BLaER1 treated with 17β-estradiol and CSF1 and Interleukin-3, amounts not matched to agents 10 nM and 100 nM (cell line): Measurements from ENCODE around the gene WWTR1.

ENCODE experiments used
- H3K27ac ChIP-seq, 11 experiments: shearing (Covaris generic); formaldehyde crosslinking; 2 replicates each; pipeline ENCODE4 v1.8.1; 2022
- H3K27me3 ChIP-seq, 11 experiments: shearing (Covaris generic); formaldehyde crosslinking; 2 replicates each; pipeline ENCODE4 v1.8.1; 2022
- H3K36me3 ChIP-seq, 11 experiments: shearing (Covaris generic); formaldehyde crosslinking; 2 replicates each; pipeline ENCODE4 v1.8.1; 2022
- H3K4me1 ChIP-seq, 10 experiments: shearing (Covaris generic); formaldehyde crosslinking; 2 replicates each; pipeline ENCODE4 v1.8.1; 2022
- H3K4me2 ChIP-seq, 11 experiments: shearing (Covaris generic); formaldehyde crosslinking; 2 replicates each; pipeline ENCODE4 v1.8.1; 2022
- H3K4me3 ChIP-seq, 10 experiments: shearing (Covaris generic); formaldehyde crosslinking; 2 replicates each; pipeline ENCODE4 v1.8.1; 2022
- H3K9ac ChIP-seq, 11 experiments: shearing (Covaris generic); formaldehyde crosslinking; 2 replicates each; pipeline ENCODE4 v1.8.1; 2022
- H3K9me3 ChIP-seq, 11 experiments: shearing (Covaris generic); formaldehyde crosslinking; replicated peaks in 1 of 11; 2 replicates each; pipeline ENCODE4 v1.8.1; 2022
- H4K20me1 ChIP-seq, 11 experiments: shearing (Covaris generic); formaldehyde crosslinking; 2 replicates each; pipeline ENCODE4 v1.8.1; 2022
- Cebpa-rat ChIP-seq, 11 experiments: shearing (Covaris generic); IDR thresholded peaks; 2 replicates each; pipeline ENCODE4 v1.8.1; 2022

WWTR1 gene

GRCh38 chr3:149507491-149508324 lies 150.1 kb downstream of the WWTR1 start:
- Histone ChIP-seq H3K9me3 (no peaks in the 10 kb centered on the region), H3K4me1 (peaks cover 0 to 62% (median 6%) of the 10 kb centered on the region in 10 experiments; a peak in 10 of 20 replicates), H3K27me3 (no peaks in the 10 kb centered on the region), H3K36me3 (no peaks in the 10 kb centered on the region), H4K20me1 (no peaks in the 10 kb centered on the region), H3K9ac (peak overlapping the region in 4 of 11 experiments; percentile 46 to 70 (median 58); a peak in 8 of 22 replicates), H3K4me3 (0 out of 20 replicates have a peak overlapping the region, but pooled peaks of 1 of the 10 experiments have one; percentile 1), H3K27ac (peak overlapping the region in 5 of 11 experiments; percentile 18 to 82 (median 71); a peak in 8 of 22 replicates), H3K4me2 (peak overlapping the region in 8 of 11 experiments; percentile 14 to 92 (median 60); a peak in 14 of 22 replicates)
- peak in 1 of 11 experiments; percentile 19; a peak in 1 of 22 replicates for TF ChIP-seq Cebpa-rat (IDR thresholded peaks at IDR 0.05)

GRCh38 chr3:149506965-149507364 lies 150.9 kb downstream of the WWTR1 start:
- H3K4me2 ChIP-seq = peak overlapping the region in 4 of 11 experiments; percentile 60 to 92 (median 84); a peak in 8 of 22 replicates
- H3K4me1 ChIP-seq = peaks cover 0 to 62% (median 6%) of the 10 kb centered on the region in 10 experiments; a peak in 10 of 20 replicates
- H4K20me1 ChIP-seq = no peaks in the 10 kb centered on the region
- TF ChIP-seq Cebpa-rat (IDR thresholded peaks at IDR 0.05) = no peak
- H3K4me3 ChIP-seq = no peak overlapping the region; a peak in 1 of 20 replicates
- no peaks in the 10 kb centered on the region for H3K27me3 ChIP-seq
- H3K9ac ChIP-seq = peak overlapping the region in 4 of 11 experiments; percentile 46 to 70 (median 58); a peak in 5 of 22 replicates
- no peaks in the 10 kb centered on the region for H3K9me3 ChIP-seq
- H3K36me3 ChIP-seq = no peaks in the 10 kb centered on the region
- peak overlapping the region in 4 of 11 experiments; percentile 70 to 82 (median 75); a peak in 8 of 22 replicates for H3K27ac ChIP-seq

GRCh38 chr3:149506540-149506939 lies 151.3 kb downstream of the WWTR1 start:
- Histone ChIP-seq H3K9ac (peak overlapping the region in 2 of 11 experiments; percentile 47 to 70; a peak in 2 of 22 replicates), H3K27ac (peak overlapping the region in 3 of 11 experiments; percentile 70 to 82 (median 79); a peak in 5 of 22 replicates)
- TF ChIP-seq Cebpa-rat (IDR thresholded peaks at IDR 0.05) = no peak

GRCh38 chr3:149502438-149502837 lies 155.4 kb downstream of the WWTR1 start:
- Histone ChIP-seq H3K9me3 (no peaks in the 10 kb centered on the region), H3K4me3 (no peak overlapping the region), H3K4me1 (peaks cover 0 to 40% (median under 1%) of the 10 kb centered on the region in 10 experiments; a peak in 10 of 20 replicates), H4K20me1 (no peaks in the 10 kb centered on the region), H3K9ac (no peak overlapping the region), H3K36me3 (no peaks in the 10 kb centered on the region), H3K27ac (no peak overlapping the region), H3K4me2 (no peak overlapping the region), H3K27me3 (no peaks in the 10 kb centered on the region)
- no peak for TF ChIP-seq Cebpa-rat (IDR thresholded peaks at IDR 0.05)

More at GRCh38 chr3:149506540-149506939, 151.3 kb downstream of the WWTR1 start:
- no peak overlapping the region; a peak in 1 of 20 replicates for H3K4me3 ChIP-seq
- no peaks in the 10 kb centered on the region for H4K20me1 ChIP-seq
- no peaks in the 10 kb centered on the region for H3K27me3 ChIP-seq
- no peaks in the 10 kb centered on the region for H3K36me3 ChIP-seq
- H3K4me1 ChIP-seq = peaks cover 0 to 62% (median 6%) of the 10 kb centered on the region in 10 experiments; a peak in 10 of 20 replicates
- H3K9me3 ChIP-seq = no peaks in the 10 kb centered on the region
- peak overlapping the region in 3 of 11 experiments; percentile 82 to 92 (median 86); a peak in 6 of 22 replicates for H3K4me2 ChIP-seq

GRCh38 chr3:149501524-149501923 lies 156.3 kb downstream of the WWTR1 start:
- no peak for TF ChIP-seq Cebpa-rat (IDR thresholded peaks at IDR 0.05)
- Histone ChIP-seq H3K4me3 (no peak overlapping the region), H3K27ac (no peak overlapping the region), H3K27me3 (no peaks in the 10 kb centered on the region), H3K36me3 (no peaks in the 10 kb centered on the region), H3K9me3 (no peaks in the 10 kb centered on the region), H3K4me1 (peaks cover 0 to 30% (median 0%) of the 10 kb centered on the region in 10 experiments; a peak in 6 of 20 replicates), H3K9ac (no peak overlapping the region), H4K20me1 (no peaks in the 10 kb centered on the region), H3K4me2 (no peak overlapping the region)

GRCh38 chr3:149497966-149498670 lies 159.7 kb downstream of the WWTR1 start:
- Histone ChIP-seq H3K27ac (no peak overlapping the region), H3K9ac (no peak overlapping the region), H3K4me3 (no peak overlapping the region), H3K36me3 (no peaks in the 10 kb centered on the region), H3K4me1 (peaks cover 0 to 18% (median 0%) of the 10 kb centered on the region in 10 experiments; a peak in 3 of 20 replicates), H4K20me1 (no peaks in the 10 kb centered on the region), H3K27me3 (no peaks in the 10 kb centered on the region), H3K4me2 (peak overlapping the region in 1 of 11 experiments; percentile 35; a peak in 1 of 22 replicates), H3K9me3 (no peaks in the 10 kb centered on the region)
- TF ChIP-seq Cebpa-rat (IDR thresholded peaks at IDR 0.05) = no peak

- Histone ChIP-seq H3K36me3 (no peaks in the 10 kb centered on the region), H3K27me3 (no peaks in the 10 kb centered on the region), H3K27ac (no peak overlapping the region), H3K4me1 (peaks cover 0 to 18% (median 0%) of the 10 kb centered on the region in 10 experiments; a peak in 3 of 20 replicates), H3K9ac (no peak overlapping the region), H3K4me3 (no peak overlapping the region), H3K4me2 (no peak overlapping the region), H4K20me1 (no peaks in the 10 kb centered on the region), H3K9me3 (no peaks in the 10 kb centered on the region)
- no peak for TF ChIP-seq Cebpa-rat (IDR thresholded peaks at IDR 0.05)
Observed at GRCh38 chr3:149496891-149497290, 160.9 kb downstream of the WWTR1 start.

- Histone ChIP-seq H3K36me3 (no peaks in the 10 kb centered on the region), H3K27ac (no peak overlapping the region), H3K4me1 (peaks cover 0 to 18% (median 0%) of the 10 kb centered on the region in 10 experiments; a peak in 3 of 20 replicates), H3K4me3 (no peak overlapping the region), H3K9me3 (no peaks in the 10 kb centered on the region), H3K4me2 (no peak overlapping the region), H3K27me3 (no peaks in the 10 kb centered on the region), H3K9ac (no peak overlapping the region), H4K20me1 (no peaks in the 10 kb centered on the region)
- TF ChIP-seq Cebpa-rat (IDR thresholded peaks at IDR 0.05) = no peak
Observed at GRCh38 chr3:149495581-149496125, 162.2 kb downstream of the WWTR1 start.
